Mononuclear cell (primary cell): ENCODE results near the gene SLC35F3. TPM values are rescaled to one million over a fixed set of nuclear protein-coding genes. Genes with fewer than 3 reads are reported as not detected.
"Not testable (repeated sequence)": the region's sequence is repeated elsewhere in the genome, so short reads cannot be mapped to it uniquely, and the experiment has no call there.

Experiments used
- H3K27me3 ChIP-seq: 2 replicates; pipeline ENCODE4 v1.6.0; 2011; ENCODE audit warnings: low read length, control low read depth; ENCODE audit not compliant: insufficient read depth
- H3K4me1 ChIP-seq: 2 replicates; pipeline ENCODE4 v1.5.1; 2011; ENCODE audit warnings: mild to moderate bottlenecking, low read length, control low read depth; ENCODE audit not compliant: insufficient read depth
- H3K4me3 ChIP-seq: 2 replicates; pipeline ENCODE4 v1.5.1; 2011; ENCODE audit warnings: mild to moderate bottlenecking, low read length, moderate library complexity
- H3K9me3 ChIP-seq: 2 replicates; pipeline ENCODE4 v1.5.1; 2011; ENCODE audit warnings: low read depth, mild to moderate bottlenecking, control low read depth, low read length
- total RNA-seq: library from RNA; depleted of rRNA; stranded (reverse); fragments of >200 nt; gene quantifications from one replicate; pipeline ENCODE4 v1.2.3, GENCODE V29; 2012

The SLC35F3 gene
- total RNA-seq, 1 donor = not detected

GRCh38 chr1:234288946-234289345 lies 384.5 kb downstream of the SLC35F3 start:
- Histone ChIP-seq H3K4me3 (no peak overlapping the region), H3K9me3 (no peaks in the 10 kb centered on the region), H3K4me1 (no peaks in the 10 kb centered on the region), H3K27me3 (no peaks in the 10 kb centered on the region)

- Histone ChIP-seq H3K4me1 (no peaks in the 10 kb centered on the region), H3K9me3 (no peaks in the 10 kb centered on the region), H3K27me3 (no peaks in the 10 kb centered on the region), H3K4me3 (no peak overlapping the region)
These were observed 385.2 kb downstream of the SLC35F3 start for GRCh38 chr1:234289538-234290305.

- Histone ChIP-seq H3K9me3 (no peaks in the 10 kb centered on the region), H3K4me3 (no peak overlapping the region), H3K27me3 (no peaks in the 10 kb centered on the region), H3K4me1 (no peaks in the 10 kb centered on the region)
These were observed 387.5 kb downstream of the SLC35F3 start for GRCh38 chr1:234292011-234292410.

GRCh38 chr1:234292548-234292947 lies 388.1 kb downstream of the SLC35F3 start:
- Histone ChIP-seq H3K4me3 (no peak overlapping the region), H3K9me3 (no peaks in the 10 kb centered on the region), H3K4me1 (no peaks in the 10 kb centered on the region), H3K27me3 (no peaks in the 10 kb centered on the region)

- no peaks in the 10 kb centered on the region for H3K27me3 ChIP-seq
- no peaks in the 10 kb centered on the region for H3K9me3 ChIP-seq
- no peaks in the 10 kb centered on the region for H3K4me1 ChIP-seq
- H3K4me3 ChIP-seq = no peak overlapping the region
These were observed 389.8 kb downstream of the SLC35F3 start for GRCh38 chr1:234294109-234294817.

- Histone ChIP-seq H3K4me1 (no peaks in the 10 kb centered on the region), H3K27me3 (no peaks in the 10 kb centered on the region), H3K4me3 (no peak overlapping the region), H3K9me3 (no peaks in the 10 kb centered on the region)
These were observed 390.6 kb downstream of the SLC35F3 start for GRCh38 chr1:234295068-234295467.

GRCh38 chr1:234295626-234296025 lies 391.1 kb downstream of the SLC35F3 start:
- Histone ChIP-seq H3K4me3 (no peak overlapping the region), H3K9me3 (no peaks in the 10 kb centered on the region), H3K27me3 (no peaks in the 10 kb centered on the region), H3K4me1 (no peaks in the 10 kb centered on the region)

- H3K4me3 ChIP-seq = no peak overlapping the region
- H3K4me1 ChIP-seq = no peaks in the 10 kb centered on the region
- no peaks in the 10 kb centered on the region for H3K9me3 ChIP-seq
- H3K27me3 ChIP-seq = no peaks in the 10 kb centered on the region
These were observed 392.0 kb downstream of the SLC35F3 start for GRCh38 chr1:234296496-234296895.

GRCh38 chr1:234297668-234298067 lies 393.2 kb downstream of the SLC35F3 start:
- H3K4me3 ChIP-seq = no peak overlapping the region
- peaks cover 9% of the 10 kb centered on the region for H3K4me1 ChIP-seq
- H3K9me3 ChIP-seq = no peaks in the 10 kb centered on the region

GRCh38 chr1:234300096-234300495 lies 395.6 kb downstream of the SLC35F3 start:
- Histone ChIP-seq H3K27me3 (no peaks in the 10 kb centered on the region), H3K4me3 (no peak overlapping the region), H3K4me1 (peaks cover 17% of the 10 kb centered on the region), H3K9me3 (no peaks in the 10 kb centered on the region)

More at GRCh38 chr1:234297668-234298067, 393.2 kb downstream of the SLC35F3 start:
- no peaks in the 10 kb centered on the region for H3K27me3 ChIP-seq

- not testable (repeated sequence) for H3K4me3 ChIP-seq, H3K9me3 ChIP-seq, H3K27me3 ChIP-seq
- peaks cover 17% of the 10 kb centered on the region for H3K4me1 ChIP-seq
These were observed 397.2 kb downstream of the SLC35F3 start for GRCh38 chr1:234301663-234302062.

GRCh38 chr1:234302354-234302962 lies 398.0 kb downstream of the SLC35F3 start:
- Histone ChIP-seq H3K27me3 (no peaks in the 10 kb centered on the region), H3K4me3 (no peak overlapping the region), H3K4me1 (peaks cover 17% of the 10 kb centered on the region), H3K9me3 (no peaks in the 10 kb centered on the region)

GRCh38 chr1:234303231-234303630 lies 398.8 kb downstream of the SLC35F3 start:
- H3K9me3 ChIP-seq = no peaks in the 10 kb centered on the region
- H3K4me1 ChIP-seq = peaks cover 17% of the 10 kb centered on the region
- no peaks in the 10 kb centered on the region for H3K27me3 ChIP-seq
- H3K4me3 ChIP-seq = no peak overlapping the region

- no peaks in the 10 kb centered on the region for H3K27me3 ChIP-seq
- H3K4me1 ChIP-seq = peaks cover 7% of the 10 kb centered on the region
- H3K4me3 ChIP-seq = no peak overlapping the region
- H3K9me3 ChIP-seq = no peaks in the 10 kb centered on the region
These were observed 403.2 kb downstream of the SLC35F3 start for GRCh38 chr1:234307726-234308125.

- H3K4me1 ChIP-seq = no peaks in the 10 kb centered on the region
- no peak overlapping the region for H3K4me3 ChIP-seq
- H3K9me3 ChIP-seq = no peaks in the 10 kb centered on the region
- H3K27me3 ChIP-seq = no peaks in the 10 kb centered on the region
These were observed 404.7 kb downstream of the SLC35F3 start for GRCh38 chr1:234309243-234309597.
